Naive thymus-derived CD8-positive, alpha-beta T cell (primary cell): ENCODE measurements around the gene CDK8. TPM values are rescaled to one million over a fixed set of nuclear protein-coding genes. Genes with fewer than 3 reads are reported as not detected.
A peak's percentile ranks its signal among the peaks of the same experiment; 100 is the strongest.
"Not testable (repeated sequence)": the region's sequence is repeated elsewhere in the genome, so short reads cannot be mapped to it uniquely, and the experiment has no call there.

Source experiments
- ATAC-seq, 2 donors: fragments of 150-1000 bp; cut with Tn5 transposase in 1 of 2; sonication (Bioruptor Pico), chemical (Tn5 transposase) in 1 of 2; 1 replicate in 1 of 2; 2 replicates in 1 of 2; pipeline ENCODE4 v1.10.0; 2021; ENCODE audit warnings: mild to moderate bottlenecking in 2 of 2, moderate library complexity in 2 of 2
- POLR2A ChIA-PET: fragments of 350-600 bp; sonication (Branson Sonifier 250); formaldehyde crosslinking; loops from one replicate; lab custom pipeline; 2021; ENCODE audit warnings: antibody characterized with exemption; lab: Charles Lee
- DNase-seq, 10 donors: peaks; one replicate each; pipeline versions ENCODE4 v3.0.0 to v3.0.0-alpha.2; 2020 to 2022
- H3K27ac Mint-ChIP-seq, 10 donors: one replicate each; pipeline ENCODE4 v1.8.0; 2020 to 2022; ENCODE audit warnings: mild to moderate bottlenecking in 10 of 10, mixed read lengths in 10 of 10, moderate library complexity in 4 of 10, inconsistent platforms in 1 of 10
- H3K27me3 Mint-ChIP-seq, 5 donors: one replicate each; pipeline ENCODE4 v1.8.0; 2021 to 2022; ENCODE audit warnings: mixed read lengths in 5 of 5
- H3K36me3 Mint-ChIP-seq, 3 donors: one replicate each; pipeline ENCODE4 v1.8.0; 2020 to 2022; ENCODE audit warnings: mixed read lengths in 3 of 3, mild to moderate bottlenecking in 2 of 3, inconsistent platforms in 1 of 3
- H3K4me1 Mint-ChIP-seq, 4 donors: one replicate each; pipeline ENCODE4 v1.8.0; 2021 to 2022; ENCODE audit warnings: mixed read lengths in 4 of 4
- H3K4me3 Mint-ChIP-seq, 10 donors: one replicate each; pipeline ENCODE4 v1.8.0; 2020 to 2022; ENCODE audit warnings: mild to moderate bottlenecking in 10 of 10, mixed read lengths in 10 of 10, moderate library complexity in 6 of 10, inconsistent platforms in 1 of 10
- H3K9me3 Mint-ChIP-seq, 9 donors: one replicate each; pipeline ENCODE4 v1.8.0; 2020 to 2022; ENCODE audit warnings: mixed read lengths in 9 of 9, mild to moderate bottlenecking in 3 of 9, inconsistent platforms in 1 of 9, moderate library complexity in 1 of 9
- polyA plus RNA-seq, 3 donors: library from polyadenylated mRNA; unstranded; fragments of 300-500 nt; fragmentation: Illumina TruSeq; gene quantifications; one replicate each; pipeline ENCODE4 v1.2.3, GENCODE V29; 2021
- total RNA-seq, 8 experiments: library from RNA in 2 of 8; stranded (reverse) in 2 of 8; gene quantifications; one replicate each; pipeline ENCODE4 v1.2.3 and lab custom pipeline; 2021 to 2026

Gene CDK8
- total and polyA plus RNA-seq, 5 experiments from 2014 or later: 4.7 to 12.3 (median 7.1) TPM

GRCh38 chr13:26255115-26255514, 1.2 kb downstream of the CDK8 start:
- H3K4me1 Mint-ChIP-seq: peaks cover 16 to 50% (median 44%) of the 10 kb centered on the region in 4 donors
- ATAC-seq (no peak), DNase-seq (no peak)
- no peaks in the 10 kb centered on the region for H3K9me3 Mint-ChIP-seq
- H3K4me3 Mint-ChIP-seq: peak overlapping the region; percentile 88 to 95 (median 92)
- H3K27ac Mint-ChIP-seq: peak overlapping the region; percentile 51 to 92 (median 86)
- H3K27me3 Mint-ChIP-seq: no peaks in the 10 kb centered on the region
- no peaks in the 10 kb centered on the region for H3K36me3 Mint-ChIP-seq
- POLR2A ChIA-PET: interaction anchor here (1.0 to 3.2 kb wide), 3 partner anchors 33 to 120 kb away, joined by 3 to 26 read pairs (median 3); partner anchors contain the start of gene RNF6

- ATAC-seq: no peak
- DNase-seq: no peak
- Mint-ChIP-seq H3K4me1 (peaks cover 19 to 55% (median 50%) of the 10 kb centered on the region in 4 donors), H3K9me3 (no peaks in the 10 kb centered on the region), H3K36me3 (no peaks in the 10 kb centered on the region), H3K27ac (peak overlapping the region in 6 of 10 donors; percentile 18 to 87 (median 44)), H3K4me3 (peak overlapping the region; percentile 88 to 95 (median 92)), H3K27me3 (no peaks in the 10 kb centered on the region)
- POLR2A ChIA-PET: interaction anchor here (0.9 kb wide), 1 partner anchor 34 kb away, joined by 3 read pairs; the partner anchor contains the start of gene RNF6
Measured at GRCh38 chr13:26255691-26256277, 1.9 kb downstream of the CDK8 start.

- Mint-ChIP-seq H3K9me3 (no peaks in the 10 kb centered on the region), H3K4me1 (peaks cover 24 to 66% (median 61%) of the 10 kb centered on the region in 4 donors), H3K27me3 (no peaks in the 10 kb centered on the region), H3K4me3 (peak overlapping the region in 1 of 10 donors; percentile 12), H3K36me3 (no peaks in the 10 kb centered on the region), H3K27ac (no peak overlapping the region)
- ATAC-seq (no peak), DNase-seq (no peak)
- POLR2A ChIA-PET: interaction anchor here (0.8 kb wide), 1 partner anchor 71 kb away, joined by 4 read pairs; no protein-coding TSS in a partner anchor
Measured at GRCh38 chr13:26257049-26257448, 3.1 kb downstream of the CDK8 start.

GRCh38 chr13:26259634-26260033, 5.7 kb downstream of the CDK8 start:
- H3K9me3 Mint-ChIP-seq: peaks cover 0 to 4% (median 0%) of the 10 kb centered on the region in 9 donors
- H3K4me3 Mint-ChIP-seq: no peak overlapping the region
- H3K4me1 Mint-ChIP-seq: peaks cover 24 to 67% (median 60%) of the 10 kb centered on the region in 4 donors
- POLR2A ChIA-PET: no interaction called here
- no peak for DNase-seq
- ATAC-seq: no peak
- no peaks in the 10 kb centered on the region for H3K27me3 Mint-ChIP-seq
- no peak overlapping the region for H3K27ac Mint-ChIP-seq
- no peaks in the 10 kb centered on the region for H3K36me3 Mint-ChIP-seq

- DNase-seq (no peak), ATAC-seq (no peak)
- no peaks in the 10 kb centered on the region for H3K27me3 Mint-ChIP-seq
- POLR2A ChIA-PET: no interaction called here
- no peaks in the 10 kb centered on the region for H3K36me3 Mint-ChIP-seq
- no peak overlapping the region for H3K27ac Mint-ChIP-seq
- peaks cover 0 to 6% (median 0%) of the 10 kb centered on the region in 9 donors for H3K9me3 Mint-ChIP-seq
- H3K4me3 Mint-ChIP-seq: peak overlapping the region in 1 of 10 donors; percentile 29
- H3K4me1 Mint-ChIP-seq: peaks cover 34 to 67% (median 56%) of the 10 kb centered on the region in 4 donors
Measured at GRCh38 chr13:26262156-26262555, 8.2 kb downstream of the CDK8 start.

- peak overlapping the region in 1 of 10 donors; percentile 6 for H3K4me3 Mint-ChIP-seq
- peaks cover 0 to 7% (median 0%) of the 10 kb centered on the region in 3 donors for H3K36me3 Mint-ChIP-seq
- H3K9me3 Mint-ChIP-seq: peaks cover 0 to 6% (median 0%) of the 10 kb centered on the region in 9 donors
- no peak for DNase-seq
- H3K27me3 Mint-ChIP-seq: no peaks in the 10 kb centered on the region
- peaks cover 30 to 52% (median 51%) of the 10 kb centered on the region in 4 donors for H3K4me1 Mint-ChIP-seq
- ATAC-seq: no peak
- H3K27ac Mint-ChIP-seq: peak overlapping the region in 1 of 10 donors; percentile 15
- POLR2A ChIA-PET: no interaction called here
Measured at GRCh38 chr13:26266311-26266710, 12.4 kb downstream of the CDK8 start.

GRCh38 chr13:26270707-26271106, 16.8 kb downstream of the CDK8 start:
- no peak overlapping the region for H3K27ac Mint-ChIP-seq
- peaks cover 23 to 50% (median 41%) of the 10 kb centered on the region in 4 donors for H3K4me1 Mint-ChIP-seq
- DNase-seq (no peak), ATAC-seq (no peak)
- H3K36me3 Mint-ChIP-seq: peaks cover 0 to 7% (median 0%) of the 10 kb centered on the region in 3 donors
- no peak overlapping the region for H3K4me3 Mint-ChIP-seq
- no peaks in the 10 kb centered on the region for H3K27me3 Mint-ChIP-seq
- no peaks in the 10 kb centered on the region for H3K9me3 Mint-ChIP-seq
- POLR2A ChIA-PET: no interaction called here

- POLR2A ChIA-PET: interaction anchor here (0.6 kb wide), 1 partner anchor 30 kb away, joined by 3 read pairs; no protein-coding TSS in a partner anchor
- H3K9me3 Mint-ChIP-seq: no peaks in the 10 kb centered on the region
- H3K4me1 Mint-ChIP-seq: peaks cover 16 to 43% (median 39%) of the 10 kb centered on the region in 4 donors
- H3K27ac Mint-ChIP-seq: no peak overlapping the region
- no peak overlapping the region for H3K4me3 Mint-ChIP-seq
- DNase-seq: no peak
- no peak for ATAC-seq
- H3K27me3 Mint-ChIP-seq: no peaks in the 10 kb centered on the region
- peaks cover 0 to 7% (median 0%) of the 10 kb centered on the region in 3 donors for H3K36me3 Mint-ChIP-seq
Measured at GRCh38 chr13:26272621-26273020, 18.7 kb downstream of the CDK8 start.

- Mint-ChIP-seq H3K36me3 (peaks cover 3 to 16% (median 15%) of the 10 kb centered on the region in 3 donors), H3K27me3 (no peaks in the 10 kb centered on the region), H3K4me3 (no peak overlapping the region), H3K27ac (no peak overlapping the region), H3K4me1 (peaks cover 6 to 18% (median 14%) of the 10 kb centered on the region in 4 donors), H3K9me3 (peaks cover 0 to 18% (median 0%) of the 10 kb centered on the region in 9 donors)
- ATAC-seq: no peak
- DNase-seq: no peak
- POLR2A ChIA-PET: no interaction called here
Measured at GRCh38 chr13:26280295-26280694, 26.4 kb downstream of the CDK8 start.

GRCh38 chr13:26280822-26281221, 26.9 kb downstream of the CDK8 start:
- H3K4me1 Mint-ChIP-seq: peaks cover 4 to 22% (median 14%) of the 10 kb centered on the region in 4 donors
- ATAC-seq (no peak), DNase-seq (no peak)
- no peak overlapping the region for H3K4me3 Mint-ChIP-seq
- no peaks in the 10 kb centered on the region for H3K27me3 Mint-ChIP-seq
- H3K9me3 Mint-ChIP-seq: peaks cover 0 to 23% (median 2%) of the 10 kb centered on the region in 9 donors
- H3K36me3 Mint-ChIP-seq: peaks cover 3 to 16% (median 15%) of the 10 kb centered on the region in 3 donors
- H3K27ac Mint-ChIP-seq: peak overlapping the region in 1 of 10 donors; percentile 37
- POLR2A ChIA-PET: no interaction called here

- peaks cover 0 to 36% (median 7%) of the 10 kb centered on the region in 9 donors for H3K9me3 Mint-ChIP-seq
- peaks cover 3 to 11% (median 8%) of the 10 kb centered on the region in 3 donors for H3K36me3 Mint-ChIP-seq
- H3K27ac Mint-ChIP-seq: peak overlapping the region in 1 of 10 donors; percentile 29
- H3K4me1 Mint-ChIP-seq, ATAC-seq, DNase-seq, H3K4me3 Mint-ChIP-seq, H3K27me3 Mint-ChIP-seq, POLR2A ChIA-PET: not testable (repeated sequence)
Measured at GRCh38 chr13:26285911-26286310, 32.0 kb downstream of the CDK8 start.

- POLR2A ChIA-PET, H3K27ac Mint-ChIP-seq, ATAC-seq, H3K27me3 Mint-ChIP-seq, H3K36me3 Mint-ChIP-seq, DNase-seq: not testable (repeated sequence)
- H3K4me3 Mint-ChIP-seq: peak overlapping the region in 1 of 10 donors; percentile 6
- H3K4me1 Mint-ChIP-seq: peaks cover 12 to 20% (median 13%) of the 10 kb centered on the region in 4 donors
- H3K9me3 Mint-ChIP-seq: peaks cover 0 to 33% (median 7%) of the 10 kb centered on the region in 9 donors
Measured at GRCh38 chr13:26288838-26289237, 34.9 kb downstream of the CDK8 start.

GRCh38 chr13:26295812-26296211, 41.9 kb downstream of the CDK8 start:
- POLR2A ChIA-PET: no interaction called here
- ATAC-seq (no peak), DNase-seq (no peak)
- Mint-ChIP-seq H3K4me1 (peaks cover 29 to 73% (median 56%) of the 10 kb centered on the region in 4 donors), H3K27ac (no peak overlapping the region), H3K27me3 (no peaks in the 10 kb centered on the region), H3K36me3 (peaks cover 0 to 5% (median 3%) of the 10 kb centered on the region in 3 donors), H3K9me3 (peaks cover 0 to 10% (median 0%) of the 10 kb centered on the region in 9 donors), H3K4me3 (no peak overlapping the region)
